H9 (cell line): ENCODE results near the gene SETBP1. TPM values are rescaled to one million over a fixed set of nuclear protein-coding genes. Genes with fewer than 3 reads are reported as not detected.

ENCODE experiments used
- DNase-seq: peaks from one replicate; pipeline ENCODE4 v3.0.0-alpha.2; 2017
- H2AFZ ChIP-seq: one replicate; pipeline ENCODE4 v1.6.1; 2013; ENCODE audit warnings: mild to moderate bottlenecking, low read length, control low read depth, moderate library complexity
- H2AK5ac ChIP-seq: 2 replicates; pipeline ENCODE4 v1.6.1; 2013; ENCODE audit warnings: low read length, control low read depth, mixed read lengths; ENCODE audit not compliant: insufficient read length
- H2BK120ac ChIP-seq: one replicate; pipeline ENCODE4 v1.6.1; 2013; ENCODE audit warnings: low read depth, mild to moderate bottlenecking, low read length, control low read depth, inconsistent platforms; ENCODE audit not compliant: poor library complexity, severe bottlenecking
- H2BK12ac ChIP-seq: 2 replicates; pipeline ENCODE4 v1.6.1; 2013; ENCODE audit warnings: low read length, control low read depth, mixed read lengths, low read depth; ENCODE audit not compliant: insufficient read length
- H2BK15ac ChIP-seq: 2 replicates; pipeline ENCODE4 v1.6.1; 2013; ENCODE audit warnings: low read depth, low read length, control low read depth
- H2BK20ac ChIP-seq: one replicate; pipeline ENCODE4 v1.6.1; 2013; ENCODE audit warnings: low read depth, mild to moderate bottlenecking, low read length, control low read depth, inconsistent platforms; ENCODE audit not compliant: poor library complexity, severe bottlenecking
- H2BK5ac ChIP-seq: 2 replicates; pipeline ENCODE4 v1.6.1; 2013; ENCODE audit warnings: low read length, control low read depth, mixed read lengths; ENCODE audit not compliant: insufficient read length
- H3K14ac ChIP-seq: 2 replicates; pipeline ENCODE4 v1.6.1; 2013; ENCODE audit warnings: low read length, control low read depth; ENCODE audit not compliant: insufficient read depth
- H3K18ac ChIP-seq: 2 replicates; pipeline ENCODE4 v1.6.1; 2013; ENCODE audit warnings: low read depth, mild to moderate bottlenecking, mixed read lengths, low read length, control low read depth; ENCODE audit not compliant: insufficient read length
- H3K23ac ChIP-seq: 2 replicates; pipeline ENCODE4 v1.6.1; 2013; ENCODE audit warnings: low read length, control low read depth, mixed read lengths, low read depth; ENCODE audit not compliant: insufficient read length
- H3K23me2 ChIP-seq: 2 replicates; pipeline ENCODE4 v1.6.1; 2013; ENCODE audit warnings: low read depth, mild to moderate bottlenecking, mixed read lengths, low read length, control low read depth; ENCODE audit not compliant: insufficient read length, poor library complexity, severe bottlenecking
- H3K27ac ChIP-seq: 2 replicates; pipeline ENCODE4 v1.5.1; 2013; ENCODE audit warnings: low read length, control low read depth, mixed read lengths, low read depth; ENCODE audit not compliant: insufficient read length
- H3K27me3 ChIP-seq: 2 replicates; pipeline ENCODE4 v1.6.1; 2013; ENCODE audit warnings: low read length, control low read depth, inconsistent platforms; ENCODE audit not compliant: insufficient read depth
- H3K4ac ChIP-seq: 2 replicates; pipeline ENCODE4 v1.6.1; 2013; ENCODE audit warnings: low read depth, mild to moderate bottlenecking, control low read depth, inconsistent platforms, low read length, moderate library complexity
- H3K4me1 ChIP-seq: 2 replicates; pipeline ENCODE4 v1.6.1; 2013; ENCODE audit warnings: low read length, control low read depth, inconsistent platforms; ENCODE audit not compliant: insufficient read depth
- H3K4me2 ChIP-seq: 2 replicates; pipeline ENCODE4 v1.6.1; 2013; ENCODE audit warnings: low read length, control low read depth, mixed read lengths; ENCODE audit not compliant: insufficient read length, insufficient read depth
- H3K56ac ChIP-seq: 2 replicates; pipeline ENCODE4 v1.6.1; 2013; ENCODE audit warnings: low read depth, mild to moderate bottlenecking, mixed read lengths, low read length, control low read depth; ENCODE audit not compliant: insufficient read length
- H3K79me1 ChIP-seq: 2 replicates; pipeline ENCODE4 v1.6.1; 2013; ENCODE audit warnings: low read depth, mild to moderate bottlenecking, moderate library complexity, low read length, control low read depth, inconsistent platforms; ENCODE audit not compliant: insufficient read depth, poor library complexity, severe bottlenecking
- H3K79me2 ChIP-seq: 2 replicates; pipeline ENCODE4 v1.6.1; 2013; ENCODE audit warnings: low read length, control low read depth, inconsistent platforms; ENCODE audit not compliant: insufficient read depth
- H3K9ac ChIP-seq: 2 replicates; pipeline ENCODE4 v1.6.1; 2013; ENCODE audit warnings: low read length, control low read depth, mixed read lengths; ENCODE audit not compliant: insufficient read length; ENCODE audit errors: extremely low read depth
- H3K9me3 ChIP-seq: one replicate; pipeline ENCODE4 v1.6.1; 2013; ENCODE audit warnings: low read depth, low read length, inconsistent platforms; ENCODE audit not compliant: control insufficient read depth
- H3T11ph ChIP-seq: one replicate; pipeline ENCODE4 v1.6.1; 2013; ENCODE audit warnings: mild to moderate bottlenecking, low read length, control low read depth, inconsistent platforms
- H4K20me1 ChIP-seq: one replicate; pipeline ENCODE4 v1.6.1; 2013; ENCODE audit not compliant: control insufficient read depth, insufficient read length, insufficient read depth
- H4K5ac ChIP-seq: 2 replicates; pipeline ENCODE4 v1.6.1; 2013; ENCODE audit warnings: low read depth, mild to moderate bottlenecking, mixed read lengths, low read length, control low read depth; ENCODE audit not compliant: insufficient read length
- H4K8ac ChIP-seq: replicated peaks from 2 replicates; pipeline ENCODE4 v1.6.1; 2013; ENCODE audit warnings: low read length, control low read depth, mixed read lengths, low read depth; ENCODE audit not compliant: insufficient read length
- H4K91ac ChIP-seq: 2 replicates; pipeline ENCODE4 v1.6.1; 2013; ENCODE audit warnings: low read depth, mild to moderate bottlenecking, moderate library complexity, mixed read lengths, low read length, control low read depth; ENCODE audit not compliant: insufficient read length
- H3K27ac Mint-ChIP-seq, 3 experiments: 2 replicates in 2 of 3; 3 replicates in 1 of 3; pipeline ENCODE4 v1.8.0; 2020 to 2021; ENCODE audit warnings: mixed read lengths in 3 of 3, mild to moderate bottlenecking in 1 of 3, moderate library complexity in 1 of 3
- H3K27me3 Mint-ChIP-seq: 2 replicates; pipeline ENCODE4 v1.8.0; 2021; ENCODE audit warnings: low read depth, mild to moderate bottlenecking, moderate library complexity, mixed read lengths
- H3K36me3 Mint-ChIP-seq, 3 experiments: 2 replicates in 2 of 3; 3 replicates in 1 of 3; pipeline ENCODE4 v1.8.0; 2020 to 2021; ENCODE audit warnings: low read depth in 3 of 3, mixed read lengths in 3 of 3; ENCODE audit not compliant: insufficient read depth in 1 of 3
- H3K4me1 Mint-ChIP-seq, 2 experiments: 2 replicates each; pipeline ENCODE4 v1.8.0; 2020; ENCODE audit warnings: mixed read lengths in 2 of 2
- H3K4me3 Mint-ChIP-seq, 2 experiments: 2 replicates in 1 of 2; 3 replicates in 1 of 2; pipeline ENCODE4 v1.8.0; 2020 to 2021; ENCODE audit warnings: mild to moderate bottlenecking in 2 of 2, mixed read lengths in 2 of 2, moderate library complexity in 1 of 2
- H3K9me3 Mint-ChIP-seq, 2 experiments: 2 replicates in 1 of 2; 3 replicates in 1 of 2; pipeline ENCODE4 v1.8.0; 2020; ENCODE audit warnings: mild to moderate bottlenecking in 2 of 2, mixed read lengths in 2 of 2, moderate library complexity in 1 of 2
- WGBS: extraction: QIAGEN DNeasy Blood & Tissue Kit; methylation state at CpG from one replicate; pipeline ENCODE4 v1.1.7; 2013; ENCODE audit warnings: missing lambda C conversion rate, low lambda C conversion rate, mixed read lengths; ENCODE audit not compliant: insufficient read length; ENCODE audit errors: extremely low coverage; 5-methylcytosine and 5-hydroxymethylcytosine counted together
- total RNA-seq: library from RNA; stranded (reverse); gene quantifications from 2 replicates; pipeline ENCODE4 v1.2.1, GENCODE V29; 2021
- TF ChIP-seq, protein P1 (sequence below): fragments of 200-600 bp; sonication (generic); conservative IDR thresholded peaks from 3 replicates; pipeline ENCODE4 v1.8.0; 2021; ENCODE audit warnings: antibody characterized with exemption, mild to moderate bottlenecking

The SETBP1 gene
- total RNA-seq, 1 experiment from 2014 or later, result 4.6 TPM

DNA sequence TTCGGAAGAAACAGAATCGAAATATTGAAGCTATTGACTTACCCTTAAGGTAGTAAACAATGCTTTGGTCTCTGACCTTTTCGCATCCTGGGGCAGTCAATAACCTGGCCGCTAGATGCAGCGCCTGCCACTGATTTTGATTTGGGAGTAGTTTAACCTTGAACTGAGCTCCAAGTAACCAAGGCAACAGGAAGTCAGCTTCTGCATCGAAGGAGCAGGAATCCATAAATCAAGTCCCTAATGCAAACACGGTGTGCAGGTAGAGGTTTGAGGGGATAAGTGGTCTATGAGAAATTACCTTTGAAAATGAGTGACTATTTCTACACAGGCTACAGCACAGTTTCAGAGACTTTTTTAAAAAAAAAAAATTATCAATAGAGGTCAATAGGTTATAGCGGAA lies 353.5 kb downstream of the SETBP1 start:
- Histone ChIP-seq H2BK120ac (no peak overlapping the region), H3K56ac (no peak overlapping the region), H3K4me1 (no peaks in the 10 kb centered on the region), H3K18ac (no peak overlapping the region), H2AFZ (no peak overlapping the region), H2BK5ac (no peak overlapping the region), H3K27ac (no peak overlapping the region), H4K91ac (no peak overlapping the region), H3K79me2 (no peaks in the 10 kb centered on the region), H3T11ph (no peak overlapping the region), H2BK15ac (no peak overlapping the region), H3K27me3 (no peaks in the 10 kb centered on the region), H3K14ac (no peak overlapping the region), H3K23me2 (no peaks in the 10 kb centered on the region), H4K20me1 (no peaks in the 10 kb centered on the region), H3K23ac (no peak overlapping the region), H4K5ac (no peak overlapping the region), H3K4ac (no peak overlapping the region), H3K79me1 (no peaks in the 10 kb centered on the region), H4K8ac (no peak overlapping the region), H3K4me2 (no peak overlapping the region), H3K9ac (no peak overlapping the region), H2BK20ac (no peak overlapping the region), H2BK12ac (no peak overlapping the region), H2AK5ac (no peak overlapping the region), H3K9me3 (no peaks in the 10 kb centered on the region)
- Mint-ChIP-seq H3K36me3 (no peaks in the 10 kb centered on the region), H3K4me3 (no peak overlapping the region), H3K9me3 (no peaks in the 10 kb centered on the region; a peak in 1 of 5 replicates), H3K27me3 (no peaks in the 10 kb centered on the region), H3K27ac (no peak overlapping the region), H3K4me1 (0 out of 4 replicates have a peak, but pooled peaks cover 0 to 4% of the 10 kb centered on the region in 2 experiments)
- TF ChIP-seq, protein P1, sequence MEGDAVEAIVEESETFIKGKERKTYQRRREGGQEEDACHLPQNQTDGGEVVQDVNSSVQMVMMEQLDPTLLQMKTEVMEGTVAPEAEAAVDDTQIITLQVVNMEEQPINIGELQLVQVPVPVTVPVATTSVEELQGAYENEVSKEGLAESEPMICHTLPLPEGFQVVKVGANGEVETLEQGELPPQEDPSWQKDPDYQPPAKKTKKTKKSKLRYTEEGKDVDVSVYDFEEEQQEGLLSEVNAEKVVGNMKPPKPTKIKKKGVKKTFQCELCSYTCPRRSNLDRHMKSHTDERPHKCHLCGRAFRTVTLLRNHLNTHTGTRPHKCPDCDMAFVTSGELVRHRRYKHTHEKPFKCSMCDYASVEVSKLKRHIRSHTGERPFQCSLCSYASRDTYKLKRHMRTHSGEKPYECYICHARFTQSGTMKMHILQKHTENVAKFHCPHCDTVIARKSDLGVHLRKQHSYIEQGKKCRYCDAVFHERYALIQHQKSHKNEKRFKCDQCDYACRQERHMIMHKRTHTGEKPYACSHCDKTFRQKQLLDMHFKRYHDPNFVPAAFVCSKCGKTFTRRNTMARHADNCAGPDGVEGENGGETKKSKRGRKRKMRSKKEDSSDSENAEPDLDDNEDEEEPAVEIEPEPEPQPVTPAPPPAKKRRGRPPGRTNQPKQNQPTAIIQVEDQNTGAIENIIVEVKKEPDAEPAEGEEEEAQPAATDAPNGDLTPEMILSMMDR, result no peak
- no peak for DNase-seq
- WGBS, result no CpG with 5 or more reads among the region's 8 CpGs
